Activated CD8-positive, alpha-beta T cell treated with anti-CD3 and anti-CD28 coated beads, Interleukin-2, amount 10 ng/mL, durations not matched to agents 7 days and 5 days (primary cell): ENCODE measurements around the gene GATA5. TPM values are rescaled to one million over a fixed set of nuclear protein-coding genes. Genes with fewer than 3 reads are reported as not detected.

Source experiments
- ATAC-seq: fragments of 150-1000 bp; cut with Tn5 transposase; one replicate; pipeline ENCODE4 v1.10.0; 2021; ENCODE audit warnings: moderate library complexity
- CTCF ChIA-PET: fragments of 350-600 bp; sonication (Branson Sonifier 250); formaldehyde crosslinking; loops from one replicate; lab custom pipeline; 2021; ENCODE audit warnings: antibody characterized with exemption; lab: Charles Lee
- POLR2A ChIA-PET: fragments of 350-600 bp; sonication (Branson Sonifier 250); formaldehyde crosslinking; loops from one replicate; lab custom pipeline; 2021; ENCODE audit warnings: antibody characterized with exemption; lab: Charles Lee
- DNase-seq: peaks from one replicate; pipeline ENCODE4 v3.0.0-alpha.2; 2020
- H3K27ac Mint-ChIP-seq: one replicate; pipeline ENCODE4 v1.8.0; 2021; ENCODE audit warnings: mild to moderate bottlenecking, mixed read lengths
- H3K27me3 Mint-ChIP-seq: one replicate; pipeline ENCODE4 v1.8.0; 2021; ENCODE audit warnings: low read depth, mixed read lengths
- H3K36me3 Mint-ChIP-seq: one replicate; pipeline ENCODE4 v1.8.0; 2021; ENCODE audit warnings: low read depth, mixed read lengths
- H3K4me1 Mint-ChIP-seq: one replicate; pipeline ENCODE4 v1.8.0; 2021; ENCODE audit warnings: low read depth, mixed read lengths
- H3K4me3 Mint-ChIP-seq: one replicate; pipeline ENCODE4 v1.8.0; 2021; ENCODE audit warnings: mild to moderate bottlenecking, mixed read lengths
- H3K9me3 Mint-ChIP-seq: one replicate; pipeline ENCODE4 v1.8.0; 2022; ENCODE audit warnings: mixed read lengths; ENCODE audit not compliant: insufficient read depth
- total RNA-seq, 2 experiments: library from RNA; stranded (reverse); gene quantifications; one replicate each; pipeline ENCODE4 v1.2.3, GENCODE V29; 2021

The GATA5 gene
- total RNA-seq, 2 experiments from 2014 or later: not detected

DNA sequence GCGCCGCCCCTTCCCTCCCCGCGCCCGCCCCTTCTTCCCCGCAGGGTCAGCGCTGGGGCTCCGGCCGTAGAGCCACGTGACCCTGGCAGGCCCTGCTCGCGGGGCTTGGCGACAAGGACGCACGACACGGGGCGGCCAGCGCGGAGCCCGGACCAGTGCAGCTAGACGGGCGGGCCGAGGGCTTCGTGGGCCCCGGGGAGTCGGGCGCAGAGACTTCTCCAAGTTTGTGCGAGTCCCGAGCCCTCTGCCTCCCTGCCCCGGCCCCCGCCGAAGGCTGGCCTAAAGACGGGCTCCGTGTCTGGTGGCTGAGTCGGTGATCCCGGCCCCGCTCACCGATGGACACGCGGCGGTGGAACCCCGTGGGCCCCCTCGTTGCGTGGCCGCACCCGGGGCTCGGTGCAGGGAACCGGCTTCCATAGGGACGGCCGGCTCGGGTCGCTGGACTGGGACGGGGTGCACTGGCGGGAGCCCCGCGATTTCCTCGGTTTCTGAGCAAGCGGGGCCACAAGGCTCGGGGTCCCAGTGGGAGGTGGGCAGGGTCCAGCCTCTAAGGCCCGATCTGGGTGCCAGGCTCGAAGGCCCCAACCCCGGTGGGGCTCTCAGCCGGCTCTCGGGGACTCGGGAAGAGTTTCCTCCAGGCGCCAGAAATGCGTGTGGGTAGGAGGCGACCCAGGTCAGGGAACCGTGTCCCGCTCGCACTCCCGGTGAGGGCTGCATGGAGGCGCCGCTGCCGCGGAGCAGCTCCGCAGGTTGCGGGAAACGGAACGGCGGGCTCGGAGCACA, 452 bp upstream of the GATA5 start:
- ATAC-seq (peak; percentile 25), DNase-seq (no peak)
- H3K27ac Mint-ChIP-seq: no peak overlapping the region
- peaks cover 8% of the 10 kb centered on the region for H3K4me1 Mint-ChIP-seq
- no peaks in the 10 kb centered on the region for H3K9me3 Mint-ChIP-seq
- ChIA-PET CTCF (no interaction called here), POLR2A (no interaction called here)
- H3K27me3 Mint-ChIP-seq: peaks cover 43% of the 10 kb centered on the region
- H3K4me3 Mint-ChIP-seq: no peak overlapping the region
- no peaks in the 10 kb centered on the region for H3K36me3 Mint-ChIP-seq

GRCh38 chr20:62475027-62475771, 596 bp downstream of the GATA5 start:
- DNase-seq (no peak), ATAC-seq (no peak)
- ChIA-PET CTCF (no interaction called here), POLR2A (no interaction called here)
- peaks cover 5% of the 10 kb centered on the region for H3K4me1 Mint-ChIP-seq
- H3K9me3 Mint-ChIP-seq: no peaks in the 10 kb centered on the region
- H3K36me3 Mint-ChIP-seq: no peaks in the 10 kb centered on the region
- H3K27me3 Mint-ChIP-seq: peaks cover 44% of the 10 kb centered on the region
- no peak overlapping the region for H3K4me3 Mint-ChIP-seq
- no peak overlapping the region for H3K27ac Mint-ChIP-seq

DNA sequence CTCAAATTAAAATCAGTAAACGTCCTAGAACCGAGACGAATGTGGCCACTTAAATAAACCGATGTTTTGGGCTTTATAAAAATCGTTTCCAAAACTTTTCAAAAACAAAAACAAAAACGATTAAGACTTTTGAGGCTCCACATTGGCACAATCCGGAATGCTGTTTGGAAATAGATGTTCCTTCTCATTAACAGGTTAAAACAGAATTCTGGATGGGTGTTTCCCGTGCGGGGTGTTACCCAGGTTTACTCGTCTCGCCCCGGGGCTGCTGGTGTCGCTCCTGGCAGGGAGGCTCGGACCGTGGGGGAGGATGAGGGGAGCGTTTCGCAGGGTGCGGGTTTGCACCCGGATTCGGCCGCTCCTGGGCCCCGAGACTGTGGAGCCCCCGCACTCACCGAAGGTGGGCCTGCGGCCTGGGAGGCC, 1.2 kb downstream of the GATA5 start:
- POLR2A ChIA-PET: no interaction called here
- Mint-ChIP-seq H3K9me3 (no peaks in the 10 kb centered on the region), H3K27me3 (peaks cover 46% of the 10 kb centered on the region)

DNA sequence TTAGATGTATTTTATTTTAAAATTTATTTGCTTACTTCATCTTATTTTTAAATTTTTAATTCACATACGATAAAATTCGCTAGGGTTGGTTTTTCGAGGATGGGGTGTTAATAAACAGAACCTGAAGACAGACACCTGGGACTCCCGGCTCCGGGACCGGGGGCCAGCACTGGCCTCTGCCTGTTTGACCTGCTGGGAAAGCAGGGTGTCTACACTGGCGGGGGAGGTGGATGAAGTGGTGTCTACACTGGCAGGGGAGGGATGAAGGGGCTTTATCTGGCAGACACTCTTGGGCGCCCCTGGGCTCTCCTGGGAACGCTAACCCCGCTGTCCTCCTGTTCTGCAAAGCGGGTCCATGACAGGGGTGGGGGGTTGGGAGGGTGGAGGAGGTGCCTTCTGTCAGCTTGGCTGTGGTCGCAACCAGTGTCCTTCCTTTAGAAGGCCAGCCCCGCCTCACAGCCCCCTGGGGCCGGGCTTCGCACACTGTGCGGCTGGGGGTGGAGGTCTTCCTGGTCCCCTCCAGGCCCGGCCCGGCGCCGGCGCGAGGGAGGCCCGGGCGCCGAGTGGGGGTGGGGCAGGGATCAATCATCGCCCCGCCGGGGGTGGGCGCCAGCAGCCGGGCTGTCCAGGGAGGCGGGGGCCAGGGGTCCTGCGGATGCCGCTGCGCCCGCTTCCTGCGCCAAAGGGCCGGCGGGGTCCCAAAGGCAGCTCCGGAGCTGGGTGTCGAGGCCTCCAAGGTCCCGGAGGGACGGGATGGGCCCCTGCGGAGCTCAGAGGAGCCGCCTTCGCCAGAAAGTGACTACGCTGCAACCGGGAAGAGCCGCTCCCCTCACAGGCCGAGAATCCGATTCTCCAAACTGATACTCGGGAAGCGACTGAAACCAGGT, 1.8 kb downstream of the GATA5 start:
- H3K4me1 Mint-ChIP-seq: no peaks in the 10 kb centered on the region
- no peaks in the 10 kb centered on the region for H3K9me3 Mint-ChIP-seq
- H3K27ac Mint-ChIP-seq: no peak overlapping the region
- ChIA-PET CTCF (no interaction called here), POLR2A (no interaction called here)
- H3K4me3 Mint-ChIP-seq: no peak overlapping the region
- H3K27me3 Mint-ChIP-seq: peaks cover 39% of the 10 kb centered on the region
- DNase-seq: no peak
- H3K36me3 Mint-ChIP-seq: no peaks in the 10 kb centered on the region
- no peak for ATAC-seq

More for the DNA sequence above, 1.2 kb downstream of the GATA5 start:
- H3K27ac Mint-ChIP-seq: no peak overlapping the region
- no peaks in the 10 kb centered on the region for H3K36me3 Mint-ChIP-seq
- ATAC-seq: no peak
- no peak overlapping the region for H3K4me3 Mint-ChIP-seq
- peaks cover 2% of the 10 kb centered on the region for H3K4me1 Mint-ChIP-seq
- CTCF ChIA-PET: no interaction called here
- DNase-seq: no peak

DNA sequence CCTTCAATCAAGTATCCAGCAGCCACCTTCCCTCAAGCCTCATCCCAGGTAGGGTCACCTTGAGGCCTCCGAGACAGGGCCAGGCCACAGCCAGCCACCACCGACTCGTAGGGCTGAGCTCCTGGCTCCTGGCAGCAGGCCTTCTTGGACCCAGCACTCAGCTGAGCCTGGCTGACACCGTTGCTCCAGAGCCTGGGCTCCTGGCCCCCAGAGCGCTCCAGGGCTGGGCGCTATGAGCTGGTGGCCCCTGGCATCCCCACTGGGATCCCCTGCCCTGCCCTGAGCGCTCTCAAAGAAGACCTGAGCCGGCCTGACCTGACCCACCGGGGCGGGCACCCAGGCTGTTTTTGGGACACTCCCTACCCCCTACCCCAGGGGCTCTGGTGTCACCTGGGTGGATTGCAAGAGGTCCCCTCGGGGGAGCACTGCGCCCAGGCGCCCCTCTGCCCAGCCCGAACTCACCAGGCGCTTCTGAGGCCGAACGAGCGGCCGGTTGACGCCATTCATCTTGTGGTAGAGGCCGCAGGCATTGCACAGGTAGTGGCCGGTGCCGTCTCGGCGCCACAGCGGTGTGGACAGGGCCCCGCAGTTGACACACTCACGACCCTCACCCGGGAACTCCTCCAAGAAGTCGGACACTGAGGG, 2.7 kb downstream of the GATA5 start:
- DNase-seq (no peak), ATAC-seq (no peak)
- H3K27me3 Mint-ChIP-seq: peaks cover 30% of the 10 kb centered on the region
- POLR2A ChIA-PET: no interaction called here
- H3K4me1 Mint-ChIP-seq: no peaks in the 10 kb centered on the region
- no peaks in the 10 kb centered on the region for H3K9me3 Mint-ChIP-seq
- no peak overlapping the region for H3K27ac Mint-ChIP-seq
- CTCF ChIA-PET: no interaction called here
- H3K4me3 Mint-ChIP-seq: no peak overlapping the region
- H3K36me3 Mint-ChIP-seq: no peaks in the 10 kb centered on the region

DNA sequence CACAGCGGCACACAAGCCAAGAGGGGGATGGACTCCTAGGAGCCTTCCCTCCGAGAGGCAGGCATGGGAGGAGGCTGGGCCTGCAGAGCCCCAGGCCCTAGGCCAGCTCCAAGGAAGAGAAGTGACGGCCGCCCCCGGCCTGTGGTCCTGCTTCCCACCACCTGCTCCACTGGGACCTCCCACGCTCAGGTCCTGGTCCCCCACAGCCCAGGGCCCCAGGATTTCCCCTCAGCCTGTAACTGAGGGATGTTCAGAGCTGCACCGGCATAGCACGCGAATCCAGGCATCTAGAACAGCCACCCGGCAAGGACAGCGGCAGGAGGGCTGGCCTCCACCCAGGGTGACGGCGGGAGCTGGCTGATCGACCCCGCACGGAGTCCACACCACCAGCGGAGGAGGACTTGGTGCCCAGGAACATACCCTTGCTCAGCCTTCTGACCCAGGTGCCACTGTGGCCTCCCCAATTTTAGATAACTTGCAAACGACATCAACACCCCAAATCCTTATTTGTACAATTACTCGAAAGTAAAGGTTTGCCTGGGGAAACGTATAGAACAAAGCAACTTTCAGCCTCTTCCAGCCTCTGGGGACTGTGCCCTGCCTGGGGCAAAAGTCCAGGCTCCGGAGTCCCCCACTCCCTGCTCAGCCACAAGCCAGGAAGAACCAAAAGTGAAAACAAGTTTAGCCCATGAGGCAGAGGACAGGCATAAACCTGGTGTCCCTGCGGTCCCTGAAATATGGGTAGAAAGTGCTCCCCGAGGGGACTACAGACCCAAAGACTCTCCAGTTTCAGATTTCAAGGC, 3.5 kb downstream of the GATA5 start:
- ATAC-seq: no peak
- no peaks in the 10 kb centered on the region for H3K36me3 Mint-ChIP-seq
- DNase-seq: no peak
- no peaks in the 10 kb centered on the region for H3K4me1 Mint-ChIP-seq
- no peak overlapping the region for H3K4me3 Mint-ChIP-seq
- ChIA-PET CTCF (no interaction called here), POLR2A (no interaction called here)
- no peaks in the 10 kb centered on the region for H3K9me3 Mint-ChIP-seq
- H3K27ac Mint-ChIP-seq: no peak overlapping the region
- peaks cover 23% of the 10 kb centered on the region for H3K27me3 Mint-ChIP-seq

GRCh38 chr20:62470459-62470858, 5.3 kb downstream of the GATA5 start:
- no peak for ATAC-seq
- DNase-seq: no peak
- Mint-ChIP-seq H3K27ac (no peak overlapping the region), H3K4me1 (no peaks in the 10 kb centered on the region), H3K27me3 (peaks cover 17% of the 10 kb centered on the region), H3K9me3 (no peaks in the 10 kb centered on the region), H3K36me3 (no peaks in the 10 kb centered on the region), H3K4me3 (no peak overlapping the region)
- POLR2A ChIA-PET: no interaction called here
- CTCF ChIA-PET: no interaction called here

DNA sequence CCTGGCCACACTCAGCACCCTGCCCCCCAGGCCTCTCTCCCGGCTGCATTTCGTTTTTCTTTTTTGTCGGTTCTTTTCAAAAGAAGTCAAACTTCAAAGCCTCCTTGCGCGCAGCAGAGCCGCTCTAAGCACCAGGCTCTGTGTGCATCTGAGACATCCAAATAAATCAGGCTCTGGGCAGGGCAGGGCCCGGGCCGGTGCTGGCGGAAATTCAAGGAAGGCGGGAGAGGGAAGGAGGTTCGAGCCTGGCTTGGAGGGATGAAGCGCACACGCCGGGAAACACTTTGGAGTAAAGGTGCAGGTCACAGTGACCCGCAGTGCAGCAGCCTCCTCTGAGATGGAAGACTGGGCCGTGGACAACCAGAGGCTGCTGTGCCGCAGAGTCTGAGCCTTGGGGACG, 5.8 kb downstream of the GATA5 start:
- DNase-seq (no peak), ATAC-seq (no peak)
- Mint-ChIP-seq H3K27me3 (peaks cover 17% of the 10 kb centered on the region), H3K4me3 (no peak overlapping the region), H3K27ac (no peak overlapping the region), H3K4me1 (no peaks in the 10 kb centered on the region), H3K9me3 (no peaks in the 10 kb centered on the region), H3K36me3 (no peaks in the 10 kb centered on the region)
- POLR2A ChIA-PET: no interaction called here
- CTCF ChIA-PET: no interaction called here

- ChIA-PET CTCF (no interaction called here), POLR2A (no interaction called here)
- Mint-ChIP-seq H3K27ac (no peak overlapping the region), H3K27me3 (peaks cover 13% of the 10 kb centered on the region), H3K4me1 (no peaks in the 10 kb centered on the region), H3K9me3 (no peaks in the 10 kb centered on the region), H3K36me3 (no peaks in the 10 kb centered on the region), H3K4me3 (no peak overlapping the region)
- DNase-seq: no peak
- no peak for ATAC-seq
Observed at GRCh38 chr20:62469352-62469751, 6.4 kb downstream of the GATA5 start.

- Mint-ChIP-seq H3K27me3 (peaks cover 7% of the 10 kb centered on the region), H3K9me3 (no peaks in the 10 kb centered on the region), H3K4me1 (no peaks in the 10 kb centered on the region), H3K36me3 (no peaks in the 10 kb centered on the region), H3K4me3 (no peak overlapping the region), H3K27ac (no peak overlapping the region)
- ChIA-PET POLR2A (no interaction called here), CTCF (no interaction called here)
- no peak for DNase-seq
- no peak for ATAC-seq
Observed at GRCh38 chr20:62466806-62467537, 8.8 kb downstream of the GATA5 start.
